MV-4-11 (cell line): Measurements from ENCODE around the gene TSPYL1.
A peak's percentile ranks its signal among the peaks of the same experiment; 100 is the strongest.
"Not testable (repeated sequence)": the region's sequence is repeated elsewhere in the genome, so short reads cannot be mapped to it uniquely, and the experiment has no call there.

Experiments used
- DNase-seq: peaks from one replicate; lab custom pipeline; 2025; lab: John Stamatoyannopoulos, UW

TSPYL1 gene

DNA sequence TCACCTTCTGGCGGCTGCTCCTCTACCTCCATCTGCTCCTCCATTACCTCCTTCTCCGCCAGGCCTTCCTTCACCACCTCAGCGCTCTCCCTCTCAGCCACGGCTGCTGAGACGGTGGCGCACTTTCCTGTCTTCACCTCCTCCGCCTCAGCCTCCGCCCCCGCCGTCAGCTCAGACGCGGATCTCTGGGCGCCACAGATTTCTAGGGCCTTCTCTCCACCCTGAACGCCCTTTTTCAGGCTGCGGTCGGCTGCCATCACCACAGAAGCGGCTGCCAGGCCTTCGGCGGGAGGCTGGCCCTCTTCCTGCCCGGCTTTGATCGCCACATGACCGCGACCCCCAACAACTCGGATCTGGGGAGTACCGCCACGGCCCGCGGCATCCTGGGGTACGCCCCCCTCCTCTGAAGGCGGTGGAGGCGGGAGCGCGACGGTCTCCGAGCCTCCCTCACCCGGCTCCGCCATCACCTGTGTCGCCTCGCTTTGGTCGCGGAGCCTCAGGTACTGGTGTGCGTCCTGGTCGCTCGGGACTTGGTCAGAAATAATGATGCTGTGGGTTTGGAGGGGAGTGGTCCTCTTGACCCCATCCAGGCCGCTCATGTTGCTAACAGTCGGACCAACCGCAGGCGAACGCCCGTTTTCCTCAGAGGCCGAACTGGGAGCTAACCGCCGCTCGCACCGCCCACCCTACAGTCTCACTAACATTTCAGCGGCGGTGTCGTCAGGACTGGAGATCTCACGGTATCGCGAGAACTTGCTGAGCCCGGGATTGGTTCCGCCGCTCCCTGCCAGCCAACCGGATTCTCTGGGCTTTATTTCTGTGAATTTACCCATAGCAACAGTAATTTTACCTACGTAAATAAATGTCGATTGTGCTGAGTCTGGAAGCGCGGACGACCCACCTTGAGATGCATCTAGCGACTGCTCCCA is at the start of gene TSPYL1:
TSPYL1 (minus strand) TSS at position 699 of the 929 bp plus-strand sequence; CDS start at position 599, 100 bp downstream.
- DNase-seq: peak; percentile 94

DNA sequence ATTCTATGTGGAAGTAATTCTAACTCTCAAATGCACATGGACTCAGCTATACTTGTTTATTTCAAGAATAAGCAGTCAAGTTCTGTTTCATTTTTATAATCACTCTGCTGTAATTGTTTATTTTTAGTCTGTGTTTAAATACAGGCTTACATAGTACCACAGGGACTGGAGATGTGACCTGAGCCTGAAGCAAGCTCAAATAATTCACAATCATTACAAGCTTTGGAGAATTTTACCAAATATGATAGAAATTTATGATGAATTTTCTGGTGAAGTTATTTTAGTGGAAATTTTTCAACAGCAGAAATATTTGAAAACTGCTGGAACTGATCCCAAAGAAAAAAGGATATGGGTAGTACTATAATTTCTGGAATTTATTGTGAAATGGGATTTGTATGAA is 49.4 kb upstream of the TSPYL1 start:
- DNase-seq: no peak

DNA sequence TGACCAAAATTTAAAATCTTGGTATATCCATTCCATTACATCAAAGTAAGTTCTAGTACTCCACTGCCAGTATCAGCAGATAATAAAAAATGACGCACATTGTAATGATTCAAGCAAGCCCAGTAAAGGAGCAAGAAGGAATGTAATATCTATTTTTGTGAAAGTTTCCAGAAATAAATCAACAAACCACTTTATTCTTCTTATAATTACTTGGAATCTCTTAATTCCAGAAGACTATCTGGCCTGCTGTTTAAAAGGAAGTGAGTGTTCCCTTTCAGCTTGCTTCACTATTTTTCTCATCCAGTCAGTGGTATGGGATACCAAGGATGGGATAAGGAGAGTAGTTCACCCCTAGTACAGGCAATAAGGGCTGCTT is 48.8 kb upstream of the TSPYL1 start:
- DNase-seq: no peak

DNA sequence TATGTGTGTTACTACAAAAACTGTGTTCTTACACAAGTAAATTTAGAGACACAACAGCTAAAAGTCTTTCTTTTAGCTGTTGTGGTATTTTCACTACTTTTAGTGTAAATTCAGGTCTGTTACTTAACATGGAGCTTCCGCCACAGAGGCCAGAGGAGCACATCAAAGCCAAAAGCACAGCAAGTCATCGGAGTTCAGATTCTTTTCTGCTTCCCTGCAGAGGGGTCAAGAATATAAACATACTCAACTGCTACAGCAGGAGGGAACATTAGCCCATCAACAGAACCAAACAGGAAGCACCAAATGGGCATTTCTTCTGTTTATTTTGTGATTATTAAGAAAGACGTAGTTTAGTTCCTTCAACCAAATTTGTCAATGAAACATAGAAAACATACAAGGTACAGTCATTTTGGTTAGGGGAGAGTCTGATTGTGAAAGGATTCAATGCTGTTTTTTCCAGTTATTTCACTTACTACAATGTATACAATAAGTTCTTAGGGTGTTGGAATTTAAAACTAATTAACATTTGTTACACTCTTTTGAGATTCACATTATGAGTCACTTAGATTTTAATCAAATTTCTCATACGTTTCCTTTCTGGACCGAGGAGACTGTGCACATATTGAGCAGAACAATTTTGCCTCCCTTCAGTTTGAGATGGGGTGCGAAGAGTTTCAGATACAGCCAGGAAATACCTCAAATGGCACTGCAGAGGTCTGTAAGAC is 48.2 kb upstream of the TSPYL1 start:
- no peak for DNase-seq

DNA sequence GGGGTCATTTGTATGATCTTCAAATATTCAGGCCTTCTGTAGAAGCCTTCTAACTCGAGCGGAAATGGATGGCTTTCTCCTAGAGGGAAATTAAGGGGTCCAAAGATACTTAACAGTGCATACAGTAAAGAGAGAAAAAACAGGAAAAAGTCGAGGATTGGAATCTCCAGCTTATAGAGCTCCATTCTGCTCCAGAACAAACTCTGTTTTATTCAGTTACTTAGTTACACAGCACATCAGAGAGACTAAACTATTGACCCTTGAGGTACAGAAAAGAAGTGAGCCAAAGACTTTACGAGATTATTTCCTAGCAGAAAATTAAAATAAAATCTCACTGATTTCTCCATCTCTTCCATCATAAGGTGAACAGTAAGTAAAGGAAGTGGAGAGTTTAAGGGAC is 47.3 kb upstream of the TSPYL1 start:
- DNase-seq: no peak

DNA sequence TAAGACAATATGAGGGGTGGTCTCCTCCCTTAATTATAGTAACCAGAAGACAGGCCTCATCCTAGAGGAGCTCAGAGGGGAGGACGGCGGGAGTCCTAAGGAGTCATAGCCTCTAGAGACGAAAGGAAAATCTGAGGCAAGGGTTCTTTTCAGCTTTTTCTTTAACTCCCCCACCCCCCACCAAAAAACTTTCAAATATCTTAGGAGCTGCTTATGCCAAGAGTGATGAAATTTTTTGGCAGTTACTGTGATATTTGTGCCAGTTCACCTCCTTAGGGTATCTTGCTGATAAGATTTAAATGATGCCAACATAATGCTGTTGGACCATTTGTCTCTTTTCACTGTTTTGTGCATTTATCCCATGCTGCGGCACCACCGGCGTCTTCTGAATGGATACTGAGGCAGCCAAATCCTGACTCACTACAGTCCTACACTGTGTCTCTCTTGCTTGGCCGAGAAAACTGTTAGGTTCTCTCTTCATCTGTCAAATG is 46.5 kb upstream of the TSPYL1 start:
- DNase-seq: no peak

DNA sequence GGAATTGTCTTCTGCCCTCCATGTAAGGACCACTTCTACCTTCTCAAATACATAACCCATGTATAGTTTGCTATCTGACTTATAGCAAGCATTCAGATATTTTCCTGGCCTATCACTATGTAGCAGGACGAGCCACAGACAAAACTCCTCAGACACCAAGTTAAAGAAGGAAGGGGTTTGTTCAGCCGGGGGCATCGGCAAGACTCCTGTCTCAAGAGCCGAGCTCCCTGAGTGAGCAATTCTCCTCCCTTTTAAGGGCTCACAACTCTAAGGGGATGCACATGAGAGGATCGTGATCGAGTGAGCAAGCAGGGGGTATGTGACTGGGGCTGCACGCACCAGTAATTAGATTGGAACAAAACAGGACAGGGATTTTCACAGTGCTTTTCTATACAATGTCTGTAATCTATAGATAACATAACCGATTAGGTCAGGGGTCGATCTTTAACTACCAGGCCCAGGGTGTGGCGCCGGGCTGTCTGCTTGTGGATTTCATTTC is 46.0 kb upstream of the TSPYL1 start:
- not testable (repeated sequence) for DNase-seq

DNA sequence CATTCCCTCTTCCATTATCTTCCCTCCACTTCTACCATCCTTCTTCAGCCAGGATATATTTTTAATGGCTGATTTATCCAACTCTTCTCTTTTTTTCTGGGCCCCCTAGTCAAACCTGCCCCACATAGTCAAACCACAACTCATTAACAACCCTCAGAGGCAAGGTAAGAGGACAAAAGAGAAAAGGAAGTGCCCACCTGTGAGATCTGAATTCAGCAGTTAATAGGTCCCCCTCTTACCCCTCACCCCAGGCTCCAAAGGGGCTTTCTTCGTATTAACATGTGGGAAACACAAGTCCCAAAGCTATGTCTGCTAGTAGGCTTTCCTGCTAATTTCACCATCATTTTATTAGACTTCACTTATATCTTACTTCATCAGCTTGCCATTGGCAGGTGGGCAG is 44.1 kb upstream of the TSPYL1 start:
- no peak for DNase-seq

DNA sequence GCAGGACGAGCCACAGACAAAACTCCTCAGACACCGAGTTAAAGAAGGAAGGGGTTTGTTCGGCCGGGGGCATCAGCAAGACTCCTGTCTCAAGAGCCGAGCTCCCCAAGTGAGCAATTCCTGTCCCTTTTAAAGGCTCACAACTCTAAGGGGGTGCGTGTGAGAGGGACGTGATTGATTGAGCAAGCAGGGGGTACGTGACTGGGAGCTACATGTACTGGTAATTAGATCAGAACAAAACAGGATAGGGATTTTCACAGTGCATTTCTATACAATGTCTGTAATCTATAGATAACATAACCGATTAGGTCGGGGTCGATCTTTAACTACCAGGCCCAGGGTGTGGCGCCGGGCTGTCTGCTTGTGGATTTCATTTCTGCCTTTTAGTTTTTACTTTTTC is 42.2 kb upstream of the TSPYL1 start:
- not testable (repeated sequence) for DNase-seq

DNA sequence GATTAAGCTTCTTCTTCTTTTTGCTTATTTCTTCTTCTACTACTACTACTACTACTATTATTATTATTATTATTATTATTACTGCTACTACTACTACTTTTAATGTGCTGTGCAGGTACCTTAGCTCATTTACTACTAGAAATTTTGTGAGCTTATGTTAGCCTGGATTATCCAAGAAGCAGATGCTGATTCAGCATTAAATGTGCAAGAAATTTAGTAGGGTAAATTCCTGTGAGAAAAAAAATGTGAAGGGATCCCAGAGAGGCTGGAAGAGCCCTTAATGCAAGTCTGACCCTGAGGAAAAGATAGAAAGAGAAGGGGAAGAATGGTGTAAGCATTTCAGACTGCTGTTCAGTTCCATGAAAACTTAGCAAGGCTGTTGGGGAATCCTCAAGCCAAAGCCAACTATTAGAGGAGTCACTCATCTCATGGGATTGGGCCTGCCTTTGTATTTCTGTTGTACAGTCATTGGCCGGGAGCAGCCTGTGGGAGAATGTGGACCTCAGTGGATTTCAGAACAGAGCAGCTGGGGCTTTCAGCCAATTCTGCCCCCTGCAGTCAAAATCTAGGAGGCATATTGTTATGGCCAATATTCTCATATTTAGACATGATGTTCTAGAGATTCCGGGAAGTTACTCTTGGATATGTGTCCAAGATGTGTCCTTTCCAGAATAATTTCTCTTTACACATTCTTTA is 37.2 kb upstream of the TSPYL1 start:
- no peak for DNase-seq

DNA sequence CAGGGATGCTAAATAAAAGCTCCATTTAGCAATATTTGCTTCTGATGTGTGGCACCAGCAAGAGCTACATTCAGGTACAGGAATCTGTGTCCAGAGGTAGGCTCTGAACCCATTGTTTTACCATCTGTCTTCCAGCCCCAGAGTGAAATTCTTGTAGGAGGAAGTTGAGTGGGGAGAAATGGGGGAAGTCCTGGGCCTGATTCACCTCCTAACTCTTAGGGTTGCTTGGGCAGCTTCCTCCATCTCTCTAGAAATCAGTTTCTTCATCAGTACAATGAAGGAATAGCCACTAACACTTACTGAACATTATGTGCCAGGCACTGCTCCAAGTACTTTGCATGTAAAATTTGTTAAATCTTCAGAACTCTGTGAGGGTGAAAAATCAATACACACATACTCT is 35.1 kb upstream of the TSPYL1 start:
- DNase-seq: peak; percentile 47

DNA sequence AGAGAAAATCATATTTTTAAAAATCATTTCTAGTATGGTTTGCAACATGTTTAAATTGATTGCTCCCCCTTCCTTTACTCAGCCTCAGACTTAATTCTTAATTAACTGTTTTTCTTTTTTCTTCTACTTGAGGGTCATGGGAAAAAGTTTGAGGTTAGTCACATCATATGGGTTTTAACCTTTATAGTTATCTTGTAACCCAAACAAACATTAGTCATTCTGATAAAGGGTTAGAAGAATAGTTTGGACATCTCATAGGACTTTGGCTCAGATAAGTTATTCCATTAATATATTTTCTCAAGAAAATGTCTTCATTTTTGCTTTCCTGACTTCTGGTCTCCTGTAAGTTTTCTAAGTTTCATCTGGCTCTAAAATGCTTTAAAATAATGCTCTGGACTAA is 34.5 kb upstream of the TSPYL1 start:
- DNase-seq: no peak

DNA sequence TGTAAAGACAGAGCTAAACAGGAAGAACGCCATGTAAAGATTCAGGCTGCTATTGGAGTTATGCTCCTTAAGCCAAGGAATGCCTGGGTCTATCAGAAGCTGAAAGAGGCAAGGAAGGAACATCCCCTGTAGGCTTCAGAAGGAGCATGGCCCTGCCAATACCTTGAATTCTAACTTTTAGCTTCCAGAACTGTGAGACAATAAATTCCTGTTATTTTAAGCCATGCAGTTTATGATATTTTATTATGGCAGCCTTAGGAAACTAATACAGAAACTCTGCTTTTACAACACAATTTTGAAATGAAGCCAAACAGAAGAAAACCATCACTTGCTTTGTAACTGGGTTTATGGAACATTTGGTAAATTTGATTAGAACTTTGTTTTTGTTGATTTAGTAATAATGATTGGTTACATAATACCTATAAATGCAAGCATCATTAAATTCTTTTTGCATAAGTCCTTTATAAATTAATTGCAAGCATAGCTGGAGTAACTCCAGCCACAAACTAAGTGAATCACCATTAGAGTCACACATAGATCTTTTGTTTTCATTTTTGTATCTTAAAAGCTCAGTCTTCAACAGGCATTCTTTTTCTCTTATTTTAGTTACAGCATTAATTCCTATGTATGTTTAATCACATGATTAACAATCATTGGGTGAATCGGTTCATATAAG is 33.5 kb upstream of the TSPYL1 start:
- no peak for DNase-seq

DNA sequence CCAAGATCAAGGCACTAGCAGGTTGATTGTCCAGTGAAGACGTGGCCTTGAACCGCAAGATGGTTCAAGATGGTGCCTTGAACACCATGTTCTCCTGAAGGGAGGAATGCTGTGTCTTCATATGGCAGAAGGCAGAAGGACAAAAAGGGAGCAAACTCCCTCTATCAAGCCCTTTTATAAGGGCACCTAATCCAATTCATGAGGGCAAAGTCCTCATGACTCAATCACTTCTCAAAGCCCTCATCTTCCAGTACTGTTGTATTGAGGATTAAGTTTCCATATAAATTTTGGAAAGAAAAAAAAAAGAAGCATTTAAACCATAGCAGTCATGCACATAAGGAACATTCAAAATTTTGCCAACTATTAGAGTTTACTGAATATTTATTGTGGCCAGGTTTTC is 29.9 kb upstream of the TSPYL1 start:
- DNase-seq: no peak

DNA sequence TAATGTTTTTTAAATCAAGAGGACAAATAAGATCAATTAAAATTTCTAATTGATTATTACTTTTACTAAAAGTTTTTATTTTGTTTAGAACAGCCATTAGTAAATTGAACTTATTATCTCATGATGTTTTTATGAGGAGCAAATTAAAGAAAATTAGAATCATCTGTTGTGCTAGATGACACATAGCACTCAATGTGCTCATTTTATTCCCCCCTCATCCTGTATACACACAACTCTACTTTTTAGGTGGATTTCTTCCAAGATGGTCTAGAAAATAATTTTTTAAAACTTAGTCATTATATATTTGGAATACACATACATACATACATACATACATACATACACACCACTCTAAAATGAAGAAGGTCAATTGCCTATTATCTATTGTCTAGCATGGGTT is 29.3 kb upstream of the TSPYL1 start:
- DNase-seq: no peak

DNA sequence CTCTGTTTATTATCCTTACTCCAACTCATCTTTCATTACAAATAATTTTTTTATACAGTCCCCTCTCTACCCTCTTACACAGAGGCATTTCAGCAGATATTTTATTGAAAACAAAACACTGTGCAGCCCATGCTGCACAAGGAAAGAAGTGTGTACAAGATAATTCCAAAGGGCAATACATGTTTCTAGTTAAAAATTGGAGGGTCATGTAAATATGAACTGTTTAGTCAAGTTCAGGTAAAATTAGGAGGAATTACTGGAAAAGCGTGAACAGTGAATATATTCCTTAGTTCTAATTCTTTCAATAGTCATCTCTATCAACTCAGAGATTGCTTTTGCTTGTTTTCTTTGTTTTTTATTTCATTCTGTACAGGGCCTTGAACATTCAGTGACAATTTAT is 27.9 kb upstream of the TSPYL1 start:
- DNase-seq: no peak

DNA sequence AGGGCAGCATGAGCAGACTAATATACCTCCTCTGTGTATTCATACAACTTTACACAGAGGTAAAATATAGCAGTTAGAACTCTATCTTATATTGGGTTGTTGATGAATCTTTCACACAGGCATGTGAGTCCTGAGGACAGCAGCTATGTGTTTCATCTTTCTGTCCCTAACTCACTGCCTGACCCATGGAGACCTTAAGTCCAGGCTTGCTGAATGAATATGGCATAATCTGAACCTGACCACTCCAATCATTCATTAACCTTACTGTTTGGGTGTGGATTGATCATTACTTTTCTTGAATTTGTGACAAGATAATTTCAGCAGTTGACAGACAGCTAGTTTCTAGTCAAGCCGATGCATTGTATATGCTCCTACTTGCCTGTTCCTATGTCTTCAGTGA is 27.3 kb upstream of the TSPYL1 start:
- no peak for DNase-seq

DNA sequence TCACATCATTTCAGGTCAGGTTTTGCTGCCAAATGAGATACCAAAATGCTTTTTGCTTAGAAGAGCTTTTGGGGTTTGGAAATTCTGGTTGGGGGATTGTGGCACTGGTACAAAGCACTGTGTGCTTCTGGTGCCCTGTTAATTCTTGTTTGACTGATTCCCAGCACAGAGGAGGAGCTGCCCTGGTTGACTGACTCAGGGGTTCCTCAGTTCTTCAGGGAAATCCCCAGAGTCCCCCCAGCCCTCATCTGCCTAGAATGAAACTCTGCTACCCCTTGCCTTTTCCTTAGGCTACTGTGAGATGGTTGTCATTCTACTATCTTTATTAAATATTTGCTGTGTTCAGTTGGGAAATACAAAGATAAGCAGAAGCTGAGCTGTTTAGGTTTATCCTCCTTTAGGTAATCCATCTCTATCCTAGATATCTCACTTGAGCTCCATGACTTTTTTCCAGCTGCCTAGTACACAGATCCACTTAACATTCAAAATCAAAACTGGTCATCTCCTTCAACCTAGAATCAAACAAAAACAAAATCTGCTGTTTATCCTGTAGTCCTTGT is 24.9 kb upstream of the TSPYL1 start:
- DNase-seq: no peak

DNA sequence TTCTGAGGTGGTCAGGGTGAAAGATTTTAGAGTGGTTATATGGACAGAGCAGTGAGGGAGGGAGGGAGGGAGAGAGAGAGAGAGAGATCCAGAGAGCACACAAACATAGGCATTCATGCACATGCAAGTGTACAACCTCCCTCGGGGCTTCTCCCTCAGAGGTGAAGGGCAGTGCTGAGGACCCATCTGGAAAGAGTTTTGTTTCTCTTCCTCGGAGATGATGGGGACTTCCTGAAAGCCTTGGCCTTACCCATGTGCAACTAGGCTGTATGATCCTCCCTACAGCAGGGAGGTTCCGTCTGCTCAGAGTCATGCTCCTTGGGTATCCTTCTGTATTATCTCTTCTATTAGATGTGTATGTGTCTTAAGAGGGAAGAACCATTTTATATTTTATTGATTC is 21.4 kb upstream of the TSPYL1 start:
- DNase-seq: no peak

DNA sequence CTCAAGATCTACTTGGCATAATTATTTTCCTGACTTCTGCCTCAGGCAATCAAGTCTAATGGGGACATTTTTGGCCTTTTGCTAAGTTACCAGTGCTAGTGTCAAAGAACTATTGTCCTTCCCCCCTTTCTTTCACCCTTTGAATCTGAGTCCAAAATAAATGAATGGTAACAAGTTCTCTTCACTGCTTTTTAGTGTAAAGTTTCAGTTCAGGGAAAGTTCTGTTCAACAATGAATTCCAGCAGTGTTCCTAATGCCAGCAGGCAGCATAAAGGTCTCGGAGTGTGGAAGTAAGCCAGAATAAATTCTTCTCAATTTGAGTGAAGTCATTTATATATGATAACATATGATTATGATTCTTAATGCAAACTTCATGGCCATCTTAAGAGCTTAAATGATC is 20.8 kb upstream of the TSPYL1 start:
- DNase-seq: no peak

DNA sequence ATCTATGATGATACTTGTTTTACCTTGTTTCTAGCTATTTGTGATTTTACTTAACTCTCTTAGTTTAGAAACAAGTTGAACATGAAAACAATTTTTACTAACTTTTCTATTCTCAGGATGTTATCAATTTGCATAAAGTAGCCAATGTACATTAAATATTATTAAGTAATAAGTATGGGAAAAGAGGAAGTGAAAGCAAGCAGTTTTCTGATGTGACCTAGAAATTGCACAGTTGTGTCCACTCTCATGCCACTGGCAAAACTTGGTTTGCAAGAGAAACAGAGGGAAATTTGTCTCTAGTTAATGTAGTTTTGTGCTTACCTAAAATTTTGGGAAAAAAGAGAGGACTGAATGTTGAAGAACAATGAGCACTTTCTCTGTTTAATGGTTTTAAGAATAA is 19.2 kb upstream of the TSPYL1 start:
- DNase-seq: no peak

DNA sequence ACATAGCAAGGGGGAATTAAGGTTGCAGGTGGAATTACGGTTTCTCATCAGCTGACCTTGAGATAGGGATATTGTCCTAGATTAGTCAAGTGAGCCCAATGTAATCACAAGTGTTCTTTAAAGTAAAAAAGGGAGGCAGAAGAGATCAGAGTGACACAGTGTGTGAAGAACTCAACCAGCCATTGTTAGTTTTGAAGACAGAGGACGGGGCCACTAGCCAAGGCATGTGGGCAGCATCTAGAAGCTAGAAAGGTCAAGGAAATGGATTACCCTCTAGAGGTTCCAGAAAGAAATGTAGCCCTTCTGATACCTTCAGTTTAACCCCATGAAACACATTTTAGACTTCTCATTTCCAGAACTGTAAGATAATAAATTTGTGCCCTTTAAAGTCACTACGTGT is 18.5 kb upstream of the TSPYL1 start:
- DNase-seq: no peak
